Measurements from ENCODE around the gene KCNQ1.

The KCNQ1 gene

GRCh38 chr11:2426221-2426620 is 18.6 kb upstream of the KCNQ1 start:
- DNase-seq, result no peak

GRCh38 chr11:2426826-2427521 is 17.8 kb upstream of the KCNQ1 start:
- no peak for DNase-seq

GRCh38 chr11:2427721-2428321 is 17.0 kb upstream of the KCNQ1 start:
- no peak for DNase-seq

- peak in 1 of 2 experiments; percentile 28 for DNase-seq
These were observed 16.4 kb upstream of the KCNQ1 start for GRCh38 chr11:2428322-2428795.

GRCh38 chr11:2431395-2431794 is 13.4 kb upstream of the KCNQ1 start:
- no peak for DNase-seq

- DNase-seq, result no peak
These were observed 12.6 kb upstream of the KCNQ1 start for GRCh38 chr11:2432171-2432621.

- no peak for DNase-seq
These were observed 12.2 kb upstream of the KCNQ1 start for GRCh38 chr11:2432628-2433071.

GRCh38 chr11:2433106-2433925 is 11.5 kb upstream of the KCNQ1 start:
- no peak for DNase-seq

- DNase-seq, result no peak
These were observed 10.8 kb upstream of the KCNQ1 start for GRCh38 chr11:2434008-2434407.

- DNase-seq, result no peak
These were observed 10.1 kb upstream of the KCNQ1 start for GRCh38 chr11:2434506-2435255.

- DNase-seq, result no peak
These were observed 9.4 kb upstream of the KCNQ1 start for GRCh38 chr11:2435288-2436012.

- no peak for DNase-seq
These were observed 8.7 kb upstream of the KCNQ1 start for GRCh38 chr11:2436013-2436520.

- no peak for DNase-seq
These were observed 8.2 kb upstream of the KCNQ1 start for GRCh38 chr11:2436521-2437031.

- no peak for DNase-seq
These were observed 7.3 kb upstream of the KCNQ1 start for GRCh38 chr11:2437516-2437915.

- DNase-seq, result no peak
These were observed 5.0 kb upstream of the KCNQ1 start for GRCh38 chr11:2439820-2440219.

- DNase-seq, result no peak
These were observed 4.2 kb upstream of the KCNQ1 start for GRCh38 chr11:2440646-2441045.

GRCh38 chr11:2441171-2441570 is 3.6 kb upstream of the KCNQ1 start:
- DNase-seq, result no peak

GRCh38 chr11:2442589-2442988 is 2.2 kb upstream of the KCNQ1 start:
- no peak for DNase-seq

GRCh38 chr11:2443406-2443805 is 1.4 kb upstream of the KCNQ1 start:
- DNase-seq, result no peak

GRCh38 chr11:2443881-2444820 is 657 bp upstream of the KCNQ1 start, which contains the start of gene TRPM5:
TSS of gene TRPM5 (minus strand) at chr11:2444514. CDS start at chr11:2423036, 21,478 bp downstream.
- no peak for DNase-seq
